ENCODE data around the gene KIZ.

- no peak for TF ChIP-seq CTCF (IDR thresholded peaks at IDR 0.05)
- TF ChIP-seq POLR2A (IDR thresholded peaks at IDR 0.05) = no peak
Observed at GRCh38 chr20:21203088-21203656, 77.3 kb downstream of the KIZ start.

All from heart left ventricle (tissue), 13 donors.